GM21723 (cell line): ENCODE data around the gene TMCC3.

Experiments
- ATAC-seq: cut with Tn5 transposase; IDR thresholded peaks from one replicate; pipeline ENCODE4 v1.9.1; 2021; ENCODE audit warnings: mild to moderate bottlenecking, moderate library complexity; ENCODE audit not compliant: unreplicated experiment

Gene TMCC3

DNA sequence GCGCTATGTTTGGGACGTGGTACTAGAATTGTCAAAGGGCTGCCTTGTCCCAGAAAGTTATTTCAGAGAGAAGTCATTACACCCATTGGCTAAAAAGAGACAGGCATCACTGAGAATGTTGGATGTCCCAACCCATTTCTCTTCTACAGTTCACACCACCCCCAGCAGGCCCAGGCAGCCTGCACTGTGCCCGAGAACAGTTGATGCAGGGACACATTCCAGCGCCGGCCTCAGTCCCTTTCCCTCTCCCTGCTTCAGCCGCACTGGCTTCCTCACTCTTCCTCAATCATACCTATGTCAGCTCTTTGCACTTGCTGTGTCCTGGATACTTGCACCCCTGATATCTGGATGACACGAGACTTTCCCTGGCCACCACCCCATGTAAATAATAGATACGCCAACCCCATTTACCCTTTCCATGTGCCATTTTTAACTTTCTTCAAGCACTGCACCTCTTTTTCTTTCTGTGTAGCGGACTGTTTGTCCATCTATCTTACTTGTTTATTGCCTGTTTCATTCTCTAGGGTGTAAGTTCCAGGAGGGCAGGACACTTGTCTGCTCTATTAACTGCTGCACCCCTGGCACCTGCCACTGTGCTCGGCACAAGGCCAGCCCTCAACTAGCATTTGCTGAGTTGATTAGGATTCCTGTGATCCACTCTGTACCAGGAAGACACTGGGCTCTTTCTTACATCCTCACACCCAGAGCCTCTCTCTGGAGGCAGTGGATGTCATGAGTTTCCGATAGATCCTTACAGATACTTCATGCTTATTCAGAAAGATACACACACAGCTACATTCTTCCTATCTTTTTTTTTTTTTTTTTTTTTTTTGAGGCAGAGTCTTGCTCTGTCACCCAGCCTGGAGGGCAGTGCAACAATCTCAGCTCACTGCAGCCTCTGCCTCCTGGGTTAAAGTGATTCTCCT, 114.1 kb downstream of the TMCC3 start:
- no peak for ATAC-seq

DNA sequence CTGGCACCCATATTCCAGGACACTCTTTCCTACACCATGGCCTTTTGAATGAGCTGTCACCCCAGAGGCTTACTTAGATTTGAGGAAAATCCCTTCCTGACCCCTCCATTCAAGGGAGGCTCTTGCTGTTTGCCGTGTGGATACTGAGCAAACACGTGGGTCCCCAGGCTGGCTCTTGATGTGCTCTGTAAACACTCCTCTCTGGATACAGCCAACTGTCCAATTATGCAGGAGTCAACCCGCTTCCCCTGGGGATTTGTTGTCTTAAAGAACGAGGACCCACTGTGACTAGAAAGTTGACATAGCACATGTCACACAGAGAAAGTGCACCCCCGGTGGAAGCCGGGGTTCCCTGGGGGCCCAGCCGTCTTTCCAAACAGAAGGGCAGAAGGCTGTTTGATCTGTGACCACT, 114.8 kb downstream of the TMCC3 start:
- ATAC-seq = no peak

DNA sequence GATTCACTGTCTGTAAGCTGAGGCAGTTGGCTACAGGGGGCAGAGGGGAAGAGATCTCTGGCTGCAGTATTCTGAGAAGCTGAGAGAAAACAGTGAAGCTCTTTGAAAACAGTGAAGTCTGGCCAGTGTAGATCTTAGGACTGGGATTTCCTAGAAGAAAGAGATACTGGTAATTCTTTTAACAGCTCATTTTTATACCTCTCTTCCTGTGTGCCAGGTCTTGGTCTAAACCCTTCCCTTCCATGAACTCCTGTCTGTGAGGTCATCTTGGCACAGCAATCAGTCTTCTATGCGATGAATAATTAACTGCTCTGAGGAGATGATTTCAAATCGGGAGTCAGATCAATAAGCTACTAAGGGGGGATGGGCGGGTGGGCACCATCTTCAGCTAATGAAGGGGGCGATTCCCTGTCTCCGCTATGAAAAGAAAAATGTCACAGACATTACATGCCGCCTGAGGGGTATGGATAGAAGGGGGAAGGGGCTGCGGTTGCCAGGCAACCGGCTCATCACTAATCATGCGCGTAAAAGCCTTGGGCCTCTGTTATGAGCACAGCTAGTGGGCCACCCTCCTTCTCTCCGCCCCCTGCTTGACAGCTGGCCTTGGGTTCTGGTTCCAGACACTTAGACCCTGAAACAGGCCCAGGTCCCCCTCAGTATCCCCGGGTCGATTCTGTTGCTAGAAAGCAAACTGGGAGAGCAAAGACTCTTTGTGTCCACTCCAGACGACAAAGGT, 115.4 kb downstream of the TMCC3 start:
- ATAC-seq = no peak

DNA sequence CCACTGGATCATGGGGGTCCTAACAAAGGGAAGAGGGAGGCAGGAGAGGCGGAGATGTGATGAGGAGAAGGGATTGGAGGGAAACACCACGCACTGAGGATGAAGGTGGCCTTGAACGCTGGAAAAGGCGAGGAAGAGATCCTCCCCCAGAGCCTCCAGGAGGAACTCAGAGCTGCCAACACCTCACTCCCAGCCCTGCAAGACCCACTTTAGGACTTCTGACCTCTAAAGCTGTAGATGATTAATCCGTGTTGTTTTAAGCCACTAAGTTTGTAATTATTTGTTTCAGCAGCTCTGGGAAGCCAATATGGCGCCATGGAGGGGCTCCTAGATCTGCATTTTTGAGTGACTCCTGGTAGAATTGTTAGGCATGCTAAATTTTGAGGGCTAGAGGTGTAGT, 116.1 kb downstream of the TMCC3 start:
- no peak for ATAC-seq

GRCh38 chr12:94532490-94533422, 117.6 kb downstream of the TMCC3 start:
- ATAC-seq = peak; percentile 81

DNA sequence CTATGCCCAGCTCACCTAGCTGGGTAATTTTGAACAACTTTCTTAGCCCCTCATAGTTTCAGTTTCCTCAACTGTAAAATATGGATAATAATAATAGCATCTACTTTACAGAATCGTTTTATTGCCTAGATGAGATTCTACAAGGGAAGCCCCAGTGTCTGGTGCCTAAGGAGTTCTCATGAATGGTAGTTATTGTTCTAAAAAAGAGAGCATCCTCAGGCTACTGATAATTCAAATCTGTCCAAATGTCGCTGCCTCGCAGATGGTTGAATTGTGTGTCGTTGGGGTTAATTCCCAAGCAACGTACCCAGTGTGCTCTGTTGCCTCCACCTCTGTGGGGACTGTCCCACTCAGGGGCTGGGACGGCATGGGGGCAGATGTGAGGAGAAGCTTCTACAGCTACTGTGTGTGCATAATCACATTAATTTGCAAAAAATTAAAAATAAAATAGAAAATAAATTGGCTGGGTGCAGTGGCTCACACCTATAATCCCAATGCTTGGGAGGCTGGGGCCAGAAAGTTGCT, 119.1 kb downstream of the TMCC3 start:
- ATAC-seq = no peak

- peak; percentile 72 for ATAC-seq
Measured at GRCh38 chr12:94525951-94526350, 124.4 kb downstream of the TMCC3 start.
